HG03060 (cell line): ENCODE data around the gene LNP1.
"Not testable (repeated sequence)": the region's sequence is repeated elsewhere in the genome, so short reads cannot be mapped to it uniquely, and the experiment has no call there.

Experiments used
- ATAC-seq: cut with Tn5 transposase; IDR thresholded peaks from one replicate; pipeline ENCODE4 v1.9.1; 2021; ENCODE audit warnings: low read depth, moderate number of reproducible peaks; ENCODE audit not compliant: unreplicated experiment

Gene LNP1

GRCh38 chr3:100468676-100469075 lies 67.3 kb downstream of the LNP1 start:
- ATAC-seq, result no peak

GRCh38 chr3:100470951-100471350 lies 69.6 kb downstream of the LNP1 start:
- no peak for ATAC-seq

- no peak for ATAC-seq
Observed at GRCh38 chr3:100471444-100471843, 70.1 kb downstream of the LNP1 start.

- ATAC-seq, result not testable (repeated sequence)
Observed at GRCh38 chr3:100477851-100478360, 76.6 kb downstream of the LNP1 start.

GRCh38 chr3:100478521-100478920 lies 77.2 kb downstream of the LNP1 start:
- not testable (repeated sequence) for ATAC-seq

GRCh38 chr3:100480081-100480480 lies 78.7 kb downstream of the LNP1 start:
- ATAC-seq, result no peak

- no peak for ATAC-seq
Observed at GRCh38 chr3:100482176-100482575, 80.8 kb downstream of the LNP1 start.

GRCh38 chr3:100483529-100483928 lies 82.2 kb downstream of the LNP1 start:
- ATAC-seq, result no peak

GRCh38 chr3:100486808-100487207 lies 85.5 kb downstream of the LNP1 start:
- no peak for ATAC-seq

- ATAC-seq, result no peak
Observed at GRCh38 chr3:100489118-100489517, 87.8 kb downstream of the LNP1 start.

- ATAC-seq, result peak; percentile 68
Observed at GRCh38 chr3:100492059-100493006, 91.0 kb downstream of the LNP1 start, which contains the start of gene TMEM45A. Gene TMEM45A, plus strand, starts transcription at chr3:100492619. Its CDS starts 62,593 bp downstream, at chr3:100555212.

GRCh38 chr3:100496711-100497261 lies 95.4 kb downstream of the LNP1 start:
- ATAC-seq, result peak; percentile 51

GRCh38 chr3:100499651-100500050 lies 98.3 kb downstream of the LNP1 start:
- no peak for ATAC-seq

- no peak for ATAC-seq
Observed at GRCh38 chr3:100500320-100500880, 99.1 kb downstream of the LNP1 start.

- ATAC-seq, result no peak
Observed at GRCh38 chr3:100503448-100503847, 102.1 kb downstream of the LNP1 start.
